ENCODE results near the gene UNC5C. TPM values are rescaled to one million over a fixed set of nuclear protein-coding genes. Genes with fewer than 3 reads are reported as not detected.

Gene UNC5C
- total and polyA plus RNA-seq, 4 donors: 0.27 to 1.2 (median 0.78) TPM

DNA sequence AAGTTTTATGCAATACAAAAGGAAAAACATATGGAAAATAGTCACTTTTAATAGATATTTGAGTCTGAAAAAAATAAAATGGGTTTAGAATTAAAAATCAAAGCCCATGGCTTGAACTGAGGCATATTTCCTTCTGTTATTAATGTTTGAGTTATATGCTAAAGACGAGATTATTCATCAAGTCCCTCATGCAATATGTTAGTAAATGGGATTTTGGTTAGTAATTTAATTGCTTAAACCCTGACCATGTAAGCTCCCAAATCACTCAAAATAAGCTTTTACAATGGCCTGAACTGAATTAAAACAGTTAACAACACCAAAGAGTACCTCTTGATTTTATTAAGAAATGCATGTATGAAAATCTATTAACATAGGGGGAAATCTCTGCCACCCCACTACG, 12.1 kb downstream of the UNC5C start:
- no peak for DNase-seq (ENCODE audit: low spot score)
- Histone ChIP-seq H3K4me3 (ENCODE audit: low read depth in 1 of 3, low read length in 3 of 3) (no peak overlapping the region), H3K36me3 (ENCODE audit: control insufficient read depth in 4 of 4, insufficient read depth in 3 of 4, low read depth in 1 of 4, low read length in 3 of 4) (no peaks in the 10 kb centered on the region), H3K9ac (ENCODE audit: low read depth in 1 of 2, low read length in 2 of 2) (no peak overlapping the region), H3K27me3 (ENCODE audit: control insufficient read depth in 4 of 4, insufficient read depth in 4 of 4, low read length in 3 of 4) (peaks cover 0 to 6% (median 0%) of the 10 kb centered on the region in 4 donors), H3K4me1 (ENCODE audit: control insufficient read depth in 4 of 4, insufficient read depth in 4 of 4, low read length in 3 of 4) (no peaks in the 10 kb centered on the region), H3K9me3 (ENCODE audit: control insufficient read depth in 4 of 4, low read length in 3 of 4) (no peaks in the 10 kb centered on the region), H3K27ac (ENCODE audit: low read depth in 1 of 2, low read length in 2 of 2) (no peak overlapping the region)
- TF ChIP-seq, protein P1, sequence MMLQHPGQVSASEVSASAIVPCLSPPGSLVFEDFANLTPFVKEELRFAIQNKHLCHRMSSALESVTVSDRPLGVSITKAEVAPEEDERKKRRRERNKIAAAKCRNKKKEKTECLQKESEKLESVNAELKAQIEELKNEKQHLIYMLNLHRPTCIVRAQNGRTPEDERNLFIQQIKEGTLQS (IDR thresholded peaks at IDR 0.05): no peak
- no peak for TF ChIP-seq TAF1 (conservative IDR thresholded peaks at IDR 0.05)
- TF ChIP-seq NR2F2 (IDR thresholded peaks at IDR 0.05): no peak
- TF ChIP-seq, protein P2, sequence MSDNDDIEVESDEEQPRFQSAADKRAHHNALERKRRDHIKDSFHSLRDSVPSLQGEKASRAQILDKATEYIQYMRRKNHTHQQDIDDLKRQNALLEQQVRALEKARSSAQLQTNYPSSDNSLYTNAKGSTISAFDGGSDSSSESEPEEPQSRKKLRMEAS (IDR thresholded peaks at IDR 0.05): no peak
- no peak for TF ChIP-seq JUND (IDR thresholded peaks at IDR 0.05)
- no peak for TF ChIP-seq FOXA2 (IDR thresholded peaks at IDR 0.05)
- TF ChIP-seq, protein P3, sequence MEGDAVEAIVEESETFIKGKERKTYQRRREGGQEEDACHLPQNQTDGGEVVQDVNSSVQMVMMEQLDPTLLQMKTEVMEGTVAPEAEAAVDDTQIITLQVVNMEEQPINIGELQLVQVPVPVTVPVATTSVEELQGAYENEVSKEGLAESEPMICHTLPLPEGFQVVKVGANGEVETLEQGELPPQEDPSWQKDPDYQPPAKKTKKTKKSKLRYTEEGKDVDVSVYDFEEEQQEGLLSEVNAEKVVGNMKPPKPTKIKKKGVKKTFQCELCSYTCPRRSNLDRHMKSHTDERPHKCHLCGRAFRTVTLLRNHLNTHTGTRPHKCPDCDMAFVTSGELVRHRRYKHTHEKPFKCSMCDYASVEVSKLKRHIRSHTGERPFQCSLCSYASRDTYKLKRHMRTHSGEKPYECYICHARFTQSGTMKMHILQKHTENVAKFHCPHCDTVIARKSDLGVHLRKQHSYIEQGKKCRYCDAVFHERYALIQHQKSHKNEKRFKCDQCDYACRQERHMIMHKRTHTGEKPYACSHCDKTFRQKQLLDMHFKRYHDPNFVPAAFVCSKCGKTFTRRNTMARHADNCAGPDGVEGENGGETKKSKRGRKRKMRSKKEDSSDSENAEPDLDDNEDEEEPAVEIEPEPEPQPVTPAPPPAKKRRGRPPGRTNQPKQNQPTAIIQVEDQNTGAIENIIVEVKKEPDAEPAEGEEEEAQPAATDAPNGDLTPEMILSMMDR (IDR thresholded peaks at IDR 0.05; ENCODE audit: low read depth, low read length, missing input control): no peak
- TF ChIP-seq HNF4G (IDR thresholded peaks at IDR 0.05): no peak
- no peak for TF ChIP-seq YY1 (IDR thresholded peaks at IDR 0.05)
- TF ChIP-seq FOXA1 (IDR thresholded peaks at IDR 0.05): no peak
- TF ChIP-seq SP1 (IDR thresholded peaks at IDR 0.05): no peak
- TF ChIP-seq, protein P4, sequence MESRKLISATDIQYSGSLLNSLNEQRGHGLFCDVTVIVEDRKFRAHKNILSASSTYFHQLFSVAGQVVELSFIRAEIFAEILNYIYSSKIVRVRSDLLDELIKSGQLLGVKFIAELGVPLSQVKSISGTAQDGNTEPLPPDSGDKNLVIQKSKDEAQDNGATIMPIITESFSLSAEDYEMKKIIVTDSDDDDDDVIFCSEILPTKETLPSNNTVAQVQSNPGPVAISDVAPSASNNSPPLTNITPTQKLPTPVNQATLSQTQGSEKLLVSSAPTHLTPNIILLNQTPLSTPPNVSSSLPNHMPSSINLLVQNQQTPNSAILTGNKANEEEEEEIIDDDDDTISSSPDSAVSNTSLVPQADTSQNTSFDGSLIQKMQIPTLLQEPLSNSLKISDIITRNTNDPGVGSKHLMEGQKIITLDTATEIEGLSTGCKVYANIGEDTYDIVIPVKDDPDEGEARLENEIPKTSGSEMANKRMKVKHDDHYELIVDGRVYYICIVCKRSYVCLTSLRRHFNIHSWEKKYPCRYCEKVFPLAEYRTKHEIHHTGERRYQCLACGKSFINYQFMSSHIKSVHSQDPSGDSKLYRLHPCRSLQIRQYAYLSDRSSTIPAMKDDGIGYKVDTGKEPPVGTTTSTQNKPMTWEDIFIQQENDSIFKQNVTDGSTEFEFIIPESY (IDR thresholded peaks at IDR 0.05): no peak
- no peak for TF ChIP-seq EGR1 (IDR thresholded peaks at IDR 0.05; ENCODE audit: low read depth in 2 of 2)
- WGBS: 62% methylated on average over 2 of the region's 2 CpGs

DNA sequence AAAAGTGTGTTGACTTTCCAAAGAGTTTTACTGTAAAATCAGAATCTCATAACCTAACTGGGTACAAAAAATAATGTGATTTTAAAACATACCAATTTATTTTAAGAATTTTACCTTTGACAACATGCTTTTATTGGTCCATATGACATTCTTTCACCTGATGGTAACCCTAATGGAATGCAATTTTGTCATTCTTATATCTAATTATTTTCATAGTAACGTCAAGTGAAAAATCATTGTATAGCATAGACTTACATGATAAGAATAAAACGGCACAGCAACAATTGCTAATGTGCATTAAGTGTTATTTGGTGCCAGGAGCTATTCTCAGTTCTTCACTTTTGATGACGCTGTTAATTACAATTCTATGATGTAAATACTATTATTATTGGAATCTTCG, 13.6 kb downstream of the UNC5C start:
- no peaks in the 10 kb centered on the region for H3K4me1 ChIP-seq (ENCODE audit: control insufficient read depth in 4 of 4, insufficient read depth in 4 of 4, low read length in 3 of 4)
- 69% methylated on average over 4 of the region's 4 CpGs for WGBS
- H3K27me3 ChIP-seq (ENCODE audit: control insufficient read depth in 4 of 4, insufficient read depth in 4 of 4, low read length in 3 of 4): peaks cover 0 to 6% (median 0%) of the 10 kb centered on the region in 4 donors
- TF ChIP-seq NR2F2 (IDR thresholded peaks at IDR 0.05) (no peak), SP1 (IDR thresholded peaks at IDR 0.05) (no peak), RXRA (IDR thresholded peaks at IDR 0.05) (no peak), FOXA1 (IDR thresholded peaks at IDR 0.05) (no peak), HNF4A (conservative IDR thresholded peaks at IDR 0.05) (no peak), JUND (IDR thresholded peaks at IDR 0.05) (no peak), EGR1 (IDR thresholded peaks at IDR 0.05; ENCODE audit: low read depth in 2 of 2) (no peak), TAF1 (conservative IDR thresholded peaks at IDR 0.05) (no peak)
- TF ChIP-seq, protein P2 (IDR thresholded peaks at IDR 0.05): no peak
- no peak for DNase-seq (ENCODE audit: low spot score)
- no peak overlapping the region for H3K27ac ChIP-seq (ENCODE audit: low read depth in 1 of 2, low read length in 2 of 2)
- no peak overlapping the region for H3K9ac ChIP-seq (ENCODE audit: low read depth in 1 of 2, low read length in 2 of 2)
- H3K4me3 ChIP-seq (ENCODE audit: low read depth in 1 of 3, low read length in 3 of 3): no peak overlapping the region
- no peaks in the 10 kb centered on the region for H3K36me3 ChIP-seq (ENCODE audit: control insufficient read depth in 4 of 4, insufficient read depth in 3 of 4, low read depth in 1 of 4, low read length in 3 of 4)
- no peaks in the 10 kb centered on the region for H3K9me3 ChIP-seq (ENCODE audit: control insufficient read depth in 4 of 4, low read length in 3 of 4)
